Measurements from ENCODE around the gene NCOR2.

NCOR2 gene

GRCh38 chr12:124520907-124521306, 46.5 kb downstream of the NCOR2 start:
- no peak for DNase-seq

GRCh38 chr12:124520265-124520701, 47.1 kb downstream of the NCOR2 start:
- peak in 1 of 2 experiments; percentile 55 for DNase-seq

- DNase-seq = no peak
Measured at GRCh38 chr12:124519746-124520145, 47.7 kb downstream of the NCOR2 start.

GRCh38 chr12:124518051-124518932, 49.1 kb downstream of the NCOR2 start:
- peak; percentile 90 to 93 for DNase-seq
